Dermis microvascular lymphatic vessel endothelial cell (primary cell): Measurements from ENCODE around the gene ST6GALNAC4. TPM values are rescaled to one million over a fixed set of nuclear protein-coding genes. Genes with fewer than 3 reads are reported as not detected.

ENCODE experiments used
- DNase-seq, 2 donors: peaks; one replicate each; pipeline versions ENCODE4 v3.0.0 to v3.0.0-alpha.2; 2010; ENCODE audit warnings: low read depth in 2 of 2
- total RNA-seq: library from RNA; depleted of rRNA; stranded (reverse); fragments of >200 nt; gene quantifications from 2 replicates; pipeline ENCODE4 v1.2.1, GENCODE V29; 2014

The ST6GALNAC4 gene
- total RNA-seq, 1 donor from 2014 or later: 27.3 TPM

DNA sequence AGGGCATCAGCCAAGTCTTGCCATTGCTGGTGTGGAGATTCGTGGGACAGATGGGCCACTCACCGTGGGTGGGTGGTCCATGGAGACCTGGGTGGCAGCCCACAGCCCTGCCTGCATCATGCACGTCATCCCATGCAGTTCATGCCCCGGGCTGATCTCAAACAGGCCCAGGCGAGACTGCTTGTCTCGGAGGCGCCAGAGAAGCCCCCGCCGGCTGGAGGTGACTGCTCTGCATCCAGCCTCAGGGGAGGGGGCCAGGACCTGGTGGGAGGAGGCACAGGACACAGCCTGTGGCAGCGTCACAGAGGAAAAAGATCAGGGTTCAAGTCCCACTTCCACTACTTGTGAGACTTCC is 12.8 kb upstream of the ST6GALNAC4 start:
- DNase-seq: no peak

GRCh38 chr9:127928676-127929624 is 12.1 kb upstream of the ST6GALNAC4 start:
- no peak for DNase-seq

- DNase-seq: no peak
These were observed 11.3 kb upstream of the ST6GALNAC4 start for GRCh38 chr9:127927988-127928675.

DNA sequence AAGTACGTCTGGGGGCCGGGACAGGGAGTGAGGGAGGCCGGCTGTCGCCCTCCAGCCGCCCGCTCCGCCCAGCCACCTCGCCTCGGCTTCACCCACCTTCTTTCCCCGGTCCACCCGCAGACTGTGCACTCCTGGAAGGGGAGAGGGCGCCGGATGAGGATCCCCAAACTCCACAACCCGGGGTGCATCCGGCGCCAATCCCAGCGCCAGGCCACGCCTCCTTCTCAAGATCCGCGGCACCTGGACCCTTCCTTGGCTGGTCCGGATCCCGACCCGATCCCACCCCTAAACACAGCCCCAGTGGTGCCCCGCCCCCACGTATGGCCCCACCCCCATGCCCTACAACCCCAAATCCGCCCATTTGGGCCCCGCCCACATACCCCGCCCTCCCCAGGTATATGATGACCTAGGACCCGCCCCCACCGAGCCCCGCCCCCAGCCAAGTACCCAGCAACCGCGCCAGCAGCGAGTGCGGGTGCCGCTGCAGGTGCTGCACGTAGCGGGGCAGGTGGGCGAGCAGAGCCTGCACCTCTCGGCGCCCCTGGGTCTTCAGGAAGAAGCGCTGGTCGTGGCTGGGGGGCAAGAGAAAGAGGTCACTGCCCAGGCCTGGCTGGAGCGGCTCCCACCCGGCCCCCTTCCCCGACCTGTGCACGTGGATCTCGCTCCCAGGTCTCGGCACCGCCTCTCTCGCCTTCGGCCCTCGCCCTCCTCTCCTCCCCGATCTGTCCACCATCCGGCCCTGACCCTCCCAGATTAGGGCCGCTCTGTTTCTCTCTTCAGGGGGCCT is 10.6 kb upstream of the ST6GALNAC4 start:
- DNase-seq: no peak

DNA sequence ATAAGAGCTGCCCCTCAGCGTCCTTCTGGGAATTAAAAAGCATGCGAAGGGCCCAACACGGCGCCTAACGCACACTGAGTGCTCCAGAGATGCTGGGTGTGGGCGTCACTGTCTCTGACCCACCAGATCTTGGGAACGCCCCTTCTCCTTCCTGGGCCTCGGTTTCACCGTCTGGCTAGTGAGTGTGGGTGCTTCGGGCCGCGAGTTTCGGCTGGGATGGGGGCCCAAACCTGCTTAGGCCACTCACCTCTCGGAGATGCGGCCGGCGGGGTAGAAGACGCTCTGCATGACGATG is 10.0 kb upstream of the ST6GALNAC4 start:
- no peak for DNase-seq

GRCh38 chr9:127925959-127926905 is 9.4 kb upstream of the ST6GALNAC4 start:
- no peak for DNase-seq

DNA sequence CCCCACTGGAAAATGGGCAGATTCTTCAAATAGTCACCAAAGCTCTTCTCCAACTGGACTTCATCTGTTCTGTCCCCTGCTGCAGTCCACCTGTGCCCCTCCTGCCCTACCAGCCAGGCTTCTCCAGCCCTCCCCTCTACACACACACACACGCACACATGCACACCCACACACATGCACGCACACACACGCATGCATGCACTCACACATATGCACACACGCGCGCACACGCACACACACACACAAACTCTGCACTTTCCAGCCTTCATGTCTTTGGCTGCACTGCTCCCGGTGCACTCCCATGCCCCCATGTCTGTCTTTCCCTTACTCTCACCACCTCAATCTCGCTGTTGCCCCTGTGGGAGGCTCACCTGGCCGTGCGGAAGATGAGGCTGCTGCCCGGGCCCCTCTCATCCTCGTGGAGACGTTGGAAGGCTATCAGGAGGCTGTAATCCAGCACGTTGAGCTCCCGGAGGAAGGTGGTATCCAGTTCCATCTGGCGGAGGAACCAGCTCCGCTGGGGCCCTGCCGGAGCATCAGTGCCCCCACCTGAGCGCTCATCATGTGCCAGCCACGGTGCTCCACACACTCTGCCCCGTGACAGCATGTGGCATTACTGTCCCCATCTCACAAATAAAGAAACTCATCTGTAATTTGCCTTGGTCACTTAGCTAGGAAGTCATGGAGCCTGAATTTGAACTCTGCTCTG is 8.0 kb upstream of the ST6GALNAC4 start:
- no peak for DNase-seq

GRCh38 chr9:127923771-127924170 is 6.9 kb upstream of the ST6GALNAC4 start:
- DNase-seq: peak in 1 of 2 donors; percentile 33

- no peak for DNase-seq
These were observed 6.2 kb upstream of the ST6GALNAC4 start for GRCh38 chr9:127923046-127923445.

DNA sequence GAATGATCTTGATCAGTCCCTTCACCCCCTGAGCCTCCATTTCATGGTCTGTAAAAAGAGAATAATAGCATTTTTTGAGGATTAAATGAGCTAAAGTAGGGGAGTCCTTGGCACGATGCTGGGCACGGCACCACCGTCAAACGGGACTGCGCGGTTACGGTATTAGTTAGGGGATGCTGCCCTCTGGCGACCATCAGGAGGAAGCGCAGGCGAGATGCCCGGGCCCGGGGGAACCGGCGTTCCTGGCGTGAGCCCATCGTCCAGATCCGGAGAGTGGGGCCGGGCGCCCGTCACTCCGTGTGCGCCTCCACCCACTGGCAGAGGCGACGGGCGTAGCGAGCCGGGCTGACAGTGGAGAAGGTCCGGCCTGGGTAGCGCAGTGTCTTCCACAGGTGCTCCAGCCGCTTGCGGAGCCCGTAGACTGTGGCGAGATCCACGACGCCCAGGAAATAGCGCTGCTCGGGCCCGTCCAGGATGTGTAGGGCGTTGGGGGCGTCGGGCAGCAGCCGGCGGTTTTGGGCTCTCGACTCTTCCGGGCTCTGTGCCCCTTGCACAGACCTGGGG is 4.8 kb upstream of the ST6GALNAC4 start:
- DNase-seq: peak in 1 of 2 donors; percentile 64

DNA sequence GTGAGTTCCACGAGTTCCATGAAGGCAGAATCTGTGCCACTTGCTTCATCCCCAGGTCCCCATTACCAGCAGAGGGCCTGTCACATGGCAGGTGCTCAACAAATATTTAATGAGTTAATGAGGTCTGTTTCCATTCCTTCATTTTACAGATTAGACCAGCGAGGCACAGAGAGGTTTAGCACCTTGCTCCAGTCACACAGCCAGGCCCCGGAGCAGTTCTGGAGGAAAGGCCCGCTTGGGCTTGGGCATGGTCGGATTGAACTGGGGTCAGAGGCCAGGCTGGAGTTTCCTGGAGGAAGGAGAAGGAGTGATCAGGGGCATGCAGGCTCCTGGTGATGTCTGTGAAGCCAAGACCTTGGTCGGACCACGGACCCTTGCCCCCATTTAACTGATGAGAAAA is 4.0 kb upstream of the ST6GALNAC4 start:
- DNase-seq: no peak

DNA sequence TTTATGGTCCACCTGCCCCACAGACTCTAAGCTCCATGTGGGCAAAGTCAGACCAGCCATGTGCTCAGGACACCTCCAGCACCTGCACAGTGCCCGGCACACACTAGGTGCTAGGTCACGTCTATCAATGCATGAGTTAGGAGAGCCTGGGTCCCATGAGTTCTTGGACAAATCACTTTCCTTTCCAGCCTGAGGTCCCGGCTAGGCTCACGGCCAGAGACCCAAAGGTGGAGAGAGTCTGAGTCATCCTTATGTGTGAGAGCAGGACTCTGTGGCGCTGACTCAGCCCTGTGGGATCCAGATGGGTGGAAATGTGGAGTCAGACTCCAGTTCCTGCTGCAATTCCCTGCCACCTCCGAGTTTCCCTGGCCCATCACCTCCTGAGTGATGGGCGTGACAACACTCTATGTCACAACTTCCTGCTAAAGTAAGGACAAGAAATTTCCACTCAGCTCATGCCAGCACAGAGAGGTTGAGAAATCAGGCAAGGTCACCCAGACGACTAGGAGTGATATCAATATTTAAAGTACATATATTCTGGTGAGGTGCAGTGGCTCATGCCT is 2.5 kb upstream of the ST6GALNAC4 start:
- peak; percentile 98 to 100 for DNase-seq

GRCh38 chr9:127918183-127919107 is 1.6 kb upstream of the ST6GALNAC4 start:
- DNase-seq: peak in 1 of 2 donors; percentile 40

DNA sequence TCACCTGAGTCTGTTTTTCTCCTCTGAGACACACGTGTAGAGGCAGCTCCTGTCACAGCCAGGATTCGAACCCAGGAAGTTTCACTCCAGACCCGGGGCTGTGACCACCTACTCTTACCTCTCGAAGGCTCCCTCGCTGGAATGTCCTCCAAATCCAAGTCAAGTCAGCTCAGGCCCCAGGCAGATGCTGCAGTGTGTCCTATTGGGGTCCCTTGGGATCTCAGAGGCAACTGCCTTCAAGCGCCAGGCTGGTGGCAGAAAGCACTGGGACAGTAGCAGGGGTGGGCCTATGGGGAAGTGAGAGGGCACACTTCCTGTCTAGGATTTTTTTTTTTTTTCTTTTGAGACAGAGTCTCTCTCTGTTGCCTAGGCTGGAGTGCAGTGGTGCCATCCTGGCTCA is 762 bp upstream of the ST6GALNAC4 start:
- no peak for DNase-seq

DNA sequence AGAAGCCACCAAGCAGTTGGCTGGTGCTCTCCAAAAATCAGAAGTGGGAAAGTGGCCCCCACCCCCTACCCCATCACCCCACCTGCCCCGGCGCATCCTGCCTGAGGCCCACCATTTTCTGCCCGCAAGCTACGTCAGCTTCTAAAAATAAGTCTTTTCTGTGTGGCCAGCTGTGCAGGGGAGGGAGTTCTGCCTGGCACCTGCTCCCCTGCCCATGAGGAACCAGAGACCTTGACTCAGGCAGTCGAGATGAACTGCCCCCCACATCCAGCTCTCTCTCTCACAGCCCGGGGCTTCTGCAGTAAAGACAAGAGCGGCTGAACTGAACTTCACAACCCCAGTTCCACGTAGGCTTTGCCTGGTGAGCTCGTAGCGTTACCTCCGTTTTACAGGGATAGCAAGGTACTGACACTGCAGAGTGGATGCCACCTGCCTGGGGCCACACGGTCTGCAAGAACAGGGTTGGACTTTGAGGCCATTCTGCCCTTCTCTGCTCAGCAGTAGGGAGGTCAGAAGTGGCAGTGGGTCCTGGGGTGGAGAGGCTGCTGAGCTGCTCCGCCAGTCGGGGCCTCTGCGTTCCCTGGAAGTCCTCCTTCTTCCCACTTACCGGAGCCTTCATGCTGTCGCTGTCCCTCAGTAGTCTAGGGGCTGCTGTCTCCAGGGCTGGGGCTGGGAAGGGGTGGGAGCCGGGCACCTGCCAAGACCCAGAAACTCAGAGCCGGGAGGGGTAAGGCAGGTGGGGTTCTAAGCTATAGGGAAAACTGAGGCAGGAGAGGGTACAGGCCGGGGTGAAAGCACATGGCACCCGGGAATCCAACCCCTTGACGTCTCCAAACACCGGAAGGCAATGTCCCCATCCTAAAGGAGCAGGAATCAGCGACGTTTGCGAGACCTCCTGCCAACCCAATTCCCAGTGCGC is 781 bp downstream of the ST6GALNAC4 start:
- DNase-seq: no peak

- peak in 1 of 2 donors; percentile 30 for DNase-seq
These were observed 1.5 kb downstream of the ST6GALNAC4 start for GRCh38 chr9:127915325-127915752.

- DNase-seq: no peak
These were observed 3.2 kb downstream of the ST6GALNAC4 start for GRCh38 chr9:127913682-127914081.
